ENCODE results near the gene PRDX4.

The PRDX4 gene

GRCh38 chrX:23729214-23729613, 61.9 kb downstream of the PRDX4 start:
- no peak for DNase-seq
- Histone ChIP-seq H2AFZ (ENCODE audit: low read length) (no peak overlapping the region), H4K20me1 (ENCODE audit: insufficient read depth, low read length) (no peaks in the 10 kb centered on the region), H3K9me3 (replicated peaks; ENCODE audit: insufficient read depth, low read length) (no peaks in the 10 kb centered on the region), H3K4me2 (ENCODE audit: low read depth, low read length) (no peak overlapping the region), H3K9ac (ENCODE audit: low read length) (no peak overlapping the region), H3K9me2 (replicated peaks; ENCODE audit: insufficient read depth, low read length) (no peaks in the 10 kb centered on the region), H3K27me3 (replicated peaks; ENCODE audit: insufficient read depth, low read length) (no peaks in the 10 kb centered on the region), H3K4me1 (ENCODE audit: low read length) (peaks cover 11% of the 10 kb centered on the region), H3K4me3 (ENCODE audit: low read length) (no peak overlapping the region), H3K79me2 (ENCODE audit: low read length) (peaks cover 5% of the 10 kb centered on the region), H3F3A (ENCODE audit: insufficient read depth, low read length) (peaks cover 9% of the 10 kb centered on the region; the same call in 1 of the 2 replicates), H3K27ac (ENCODE audit: low read length) (no peak overlapping the region), H3K36me3 (replicated peaks; ENCODE audit: insufficient read depth, low read length) (no peaks in the 10 kb centered on the region)
- TF ChIP-seq EZH2 (optimal IDR thresholded peaks at IDR 0.05; ENCODE audit: low read depth, low read length) (no peak), EZH2phosphoT487 (IDR thresholded peaks at IDR 0.05; ENCODE audit: low read length) (no peak), CTCF (IDR thresholded peaks at IDR 0.05; ENCODE audit: low read length) (no peak)

- peaks cover 16% of the 10 kb centered on the region for H3K79me2 ChIP-seq (ENCODE audit: low read length)
- H3K9ac ChIP-seq (ENCODE audit: low read length): no peak overlapping the region
- no peaks in the 10 kb centered on the region for H3K27me3 ChIP-seq (replicated peaks; ENCODE audit: insufficient read depth, low read length)
- H3K4me2 ChIP-seq (ENCODE audit: low read depth, low read length): peak overlapping the region; percentile 29; the same call in 1 of the 2 replicates
- peaks cover 9% of the 10 kb centered on the region; the same call in 1 of the 2 replicates for H3F3A ChIP-seq (ENCODE audit: insufficient read depth, low read length)
- H2AFZ ChIP-seq (ENCODE audit: low read length): no peak overlapping the region
- H3K9me3 ChIP-seq (replicated peaks; ENCODE audit: insufficient read depth, low read length): no peaks in the 10 kb centered on the region
- peak overlapping the region; percentile 92 for H3K27ac ChIP-seq (ENCODE audit: low read length)
- peaks cover 11% of the 10 kb centered on the region for H3K4me1 ChIP-seq (ENCODE audit: low read length)
- TF ChIP-seq EZH2 (optimal IDR thresholded peaks at IDR 0.05; ENCODE audit: low read depth, low read length) (no peak), CTCF (IDR thresholded peaks at IDR 0.05; ENCODE audit: low read length) (no peak), EZH2phosphoT487 (IDR thresholded peaks at IDR 0.05; ENCODE audit: low read length) (no peak)
- no peaks in the 10 kb centered on the region for H3K36me3 ChIP-seq (replicated peaks; ENCODE audit: insufficient read depth, low read length)
- no peak for DNase-seq
- no peaks in the 10 kb centered on the region for H4K20me1 ChIP-seq (ENCODE audit: insufficient read depth, low read length)
- no peaks in the 10 kb centered on the region for H3K9me2 ChIP-seq (replicated peaks; ENCODE audit: insufficient read depth, low read length)
- H3K4me3 ChIP-seq (ENCODE audit: low read length): no peak overlapping the region
These were observed 64.7 kb downstream of the PRDX4 start for GRCh38 chrX:23731951-23732350.

- H3K9me3 ChIP-seq (replicated peaks; ENCODE audit: insufficient read depth, low read length): no peaks in the 10 kb centered on the region
- H4K20me1 ChIP-seq (ENCODE audit: insufficient read depth, low read length): no peaks in the 10 kb centered on the region
- peaks cover 11% of the 10 kb centered on the region for H3K4me1 ChIP-seq (ENCODE audit: low read length)
- H3K4me3 ChIP-seq (ENCODE audit: low read length): no peak overlapping the region
- peaks cover 9% of the 10 kb centered on the region; the same call in 1 of the 2 replicates for H3F3A ChIP-seq (ENCODE audit: insufficient read depth, low read length)
- no peaks in the 10 kb centered on the region for H3K36me3 ChIP-seq (replicated peaks; ENCODE audit: insufficient read depth, low read length)
- H3K9ac ChIP-seq (ENCODE audit: low read length): peak overlapping the region; percentile 44
- peak overlapping the region; percentile 64 for H3K4me2 ChIP-seq (ENCODE audit: low read depth, low read length)
- TF ChIP-seq EZH2 (optimal IDR thresholded peaks at IDR 0.05; ENCODE audit: low read depth, low read length): no peak
- TF ChIP-seq EZH2phosphoT487 (IDR thresholded peaks at IDR 0.05; ENCODE audit: low read length): no peak
- TF ChIP-seq CTCF (IDR thresholded peaks at IDR 0.05; ENCODE audit: low read length): no peak
- H3K27me3 ChIP-seq (replicated peaks; ENCODE audit: insufficient read depth, low read length): no peaks in the 10 kb centered on the region
- no peak overlapping the region for H2AFZ ChIP-seq (ENCODE audit: low read length)
- peak overlapping the region; percentile 92 for H3K27ac ChIP-seq (ENCODE audit: low read length)
- peak; percentile 77 for DNase-seq
- peaks cover 19% of the 10 kb centered on the region for H3K79me2 ChIP-seq (ENCODE audit: low read length)
- H3K9me2 ChIP-seq (replicated peaks; ENCODE audit: insufficient read depth, low read length): no peaks in the 10 kb centered on the region
These were observed 65.4 kb downstream of the PRDX4 start for GRCh38 chrX:23732704-23733103.
